T-helper 1 cell (primary cell): Measurements from ENCODE around the gene WNT5A.

Source experiments
- DNase-seq, 5 donors: peaks; one replicate each; pipeline ENCODE4 v3.0.0-alpha.2; 2012 to 2020

Gene WNT5A

DNA sequence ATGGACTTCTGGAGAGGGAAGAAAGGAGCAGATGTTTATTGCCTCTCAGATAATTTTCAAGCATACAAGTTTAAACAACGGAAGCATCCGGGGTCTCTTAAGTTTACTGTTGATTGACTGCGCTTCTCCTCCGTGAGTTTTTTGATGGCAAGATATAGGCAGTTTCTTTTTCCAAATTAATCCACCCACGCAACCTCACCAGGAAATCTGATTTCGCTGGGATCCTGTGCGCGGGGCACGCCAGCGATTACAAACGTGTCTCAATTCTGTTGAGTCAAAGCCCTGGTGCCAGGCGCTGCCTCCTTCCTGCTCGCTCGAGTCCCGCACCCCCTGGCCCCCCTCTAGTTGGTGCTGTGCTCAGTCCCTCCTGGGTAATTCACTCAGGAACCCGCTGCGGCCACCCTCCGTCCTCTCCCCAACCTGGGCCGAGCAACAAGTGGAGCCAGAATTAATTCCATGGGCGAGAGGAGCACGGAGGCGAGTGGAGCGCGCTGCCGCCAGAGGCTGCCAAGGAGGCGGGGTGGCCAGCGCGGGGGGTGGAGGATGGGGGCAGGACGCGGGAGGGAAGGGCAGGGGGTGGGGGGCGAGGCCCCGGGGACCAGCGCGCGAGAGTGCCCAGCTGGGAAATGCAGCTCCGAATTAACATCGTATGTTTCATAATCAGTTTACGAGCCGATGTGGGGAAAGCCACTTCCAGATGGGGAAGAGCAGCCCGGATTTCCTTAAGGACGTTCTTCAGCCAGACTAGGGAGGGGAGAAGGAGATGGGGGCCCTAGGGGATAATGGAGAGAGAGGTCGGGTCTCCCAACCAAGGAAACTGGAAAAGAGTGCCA, 6.0 kb downstream of the WNT5A start:
- no peak for DNase-seq

DNA sequence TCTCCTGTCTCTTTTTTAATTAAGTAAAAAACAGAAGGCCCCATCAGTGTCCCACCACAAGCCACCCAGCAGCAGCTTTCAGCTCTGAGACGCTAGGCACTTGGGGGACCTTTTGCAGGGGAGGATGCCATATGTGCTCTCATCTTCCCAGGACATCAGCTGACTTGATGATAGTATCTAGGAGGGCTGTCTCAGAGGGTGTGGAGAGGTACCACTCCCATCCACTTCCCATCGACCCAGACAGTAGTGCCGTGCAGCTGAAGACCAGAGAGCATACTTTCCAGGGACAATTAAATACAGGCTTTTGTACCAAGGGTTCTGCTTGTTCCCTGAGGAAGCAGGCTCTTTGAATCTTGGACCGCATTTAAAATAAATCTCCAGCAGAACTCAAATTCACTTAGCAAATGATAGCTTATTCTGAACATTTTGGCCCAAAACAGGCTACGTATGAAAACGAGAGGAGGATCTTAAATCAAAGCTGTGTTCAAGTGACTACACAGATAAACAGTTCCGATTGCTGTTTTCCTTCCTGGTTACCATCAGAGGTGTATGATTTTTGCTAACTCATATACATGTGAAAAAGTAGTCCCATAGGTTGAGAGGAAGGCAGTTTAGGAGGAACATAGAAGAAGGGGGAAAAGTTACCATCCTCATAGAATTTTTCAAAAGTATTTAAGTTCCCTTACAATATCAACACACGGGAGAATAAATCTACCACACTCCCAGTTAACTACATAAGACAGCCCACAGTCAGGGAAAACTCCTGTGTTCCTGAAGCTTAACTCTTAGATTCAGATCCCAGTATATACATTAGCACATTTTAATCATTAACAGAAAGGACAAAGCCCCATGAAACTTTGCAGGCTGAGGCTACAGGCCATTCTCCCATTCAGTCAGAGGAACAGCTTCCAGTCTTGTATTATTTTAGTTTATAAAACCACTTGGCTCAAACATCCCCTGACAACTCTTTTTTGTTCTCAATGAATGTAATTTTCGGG, 9.5 kb downstream of the WNT5A start:
- DNase-seq, result no peak

DNA sequence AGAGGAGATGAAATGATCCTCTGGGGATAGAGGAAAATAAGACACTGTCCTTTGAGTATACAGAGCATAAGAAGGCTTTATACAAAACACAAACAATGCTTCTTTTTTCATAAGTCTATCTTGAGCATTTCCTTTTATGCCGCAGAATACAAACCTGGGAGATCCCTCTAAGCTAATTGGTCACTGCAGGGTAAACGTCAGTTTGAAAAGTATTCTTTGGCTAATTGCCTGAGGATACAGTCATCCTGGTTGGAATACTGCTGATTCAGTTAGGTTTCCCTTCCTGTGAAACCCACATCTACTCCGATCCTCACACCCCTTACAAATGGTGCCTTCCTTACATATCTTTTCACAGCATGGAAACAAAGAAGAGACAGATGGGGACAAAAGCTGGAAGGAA, 10.6 kb downstream of the WNT5A start:
- DNase-seq, result no peak

DNA sequence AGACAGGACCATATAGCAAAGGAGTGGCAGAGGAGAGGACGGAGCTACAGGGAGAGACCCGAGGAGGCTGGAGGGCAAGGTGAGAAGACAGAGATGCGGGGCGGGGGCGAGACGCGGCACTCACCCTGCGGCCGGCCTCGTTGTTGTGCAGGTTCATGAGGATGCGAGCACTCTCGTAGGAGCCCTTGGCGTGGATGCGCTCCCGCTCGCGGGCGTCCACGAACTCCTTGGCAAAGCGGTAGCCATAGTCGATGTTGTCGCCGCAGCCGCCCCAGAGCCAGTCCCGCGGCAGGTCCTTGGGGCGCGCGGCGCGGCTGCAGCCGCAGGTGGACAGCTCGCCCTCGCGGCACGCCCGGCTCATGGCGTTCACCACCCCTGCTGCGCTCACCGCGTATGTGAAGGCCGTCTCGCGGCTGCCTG, 12.9 kb downstream of the WNT5A start:
- no peak for DNase-seq

DNA sequence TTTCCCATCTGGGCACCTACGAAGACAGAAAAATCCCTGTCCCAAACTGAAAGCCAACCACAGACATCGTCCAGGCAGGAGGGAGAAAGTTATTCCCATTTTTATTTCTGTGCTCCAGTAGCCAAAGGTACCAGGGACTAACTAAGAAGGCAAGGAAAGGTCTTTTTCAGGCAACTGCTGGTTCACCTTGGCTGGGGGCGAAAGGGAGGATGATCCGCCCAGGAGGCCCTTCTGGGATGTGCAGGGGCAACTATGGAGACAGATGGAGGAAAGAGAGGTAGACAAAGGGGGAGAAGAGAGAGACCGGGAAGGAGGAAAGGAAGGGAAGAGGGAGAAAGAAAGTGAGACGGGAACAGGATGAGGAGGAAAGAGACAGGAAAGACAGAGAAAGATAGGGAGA, 13.3 kb downstream of the WNT5A start:
- no peak for DNase-seq

DNA sequence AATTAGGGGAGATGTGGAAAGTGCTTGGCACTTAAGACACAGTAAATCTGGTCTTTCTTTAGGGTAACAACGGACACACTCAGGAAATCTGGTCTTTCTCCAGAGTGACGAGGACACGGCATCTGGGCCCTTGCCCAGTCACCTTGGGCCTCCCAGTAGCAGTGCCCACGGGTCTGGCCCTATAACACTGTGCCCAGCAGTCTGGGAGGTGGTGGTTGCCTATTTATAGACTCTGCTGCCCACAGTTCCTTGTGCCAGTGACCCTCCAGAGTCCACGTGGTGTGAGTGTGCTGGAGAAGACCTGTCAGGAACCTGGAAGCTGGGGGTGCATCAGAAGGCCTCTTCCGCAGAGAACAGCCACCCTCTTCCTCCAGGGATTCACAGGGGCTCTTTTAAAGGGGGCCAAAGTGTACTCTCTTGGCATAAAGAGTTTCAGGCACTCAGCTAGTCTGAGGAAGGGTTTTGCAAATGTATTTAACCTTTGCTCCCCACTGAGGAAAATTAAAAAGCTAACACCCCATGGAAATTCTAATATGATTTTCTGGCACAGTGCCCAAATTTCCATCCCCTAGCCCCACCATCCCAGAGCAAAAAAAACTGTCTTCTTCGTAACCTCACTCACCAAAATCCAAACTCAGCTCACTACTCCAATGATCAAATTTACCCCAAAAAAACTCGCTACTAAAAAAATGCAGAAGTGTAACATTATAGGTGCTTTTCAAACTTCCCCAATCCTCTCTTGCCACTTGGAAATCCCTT, 15.4 kb downstream of the WNT5A start:
- no peak for DNase-seq

DNA sequence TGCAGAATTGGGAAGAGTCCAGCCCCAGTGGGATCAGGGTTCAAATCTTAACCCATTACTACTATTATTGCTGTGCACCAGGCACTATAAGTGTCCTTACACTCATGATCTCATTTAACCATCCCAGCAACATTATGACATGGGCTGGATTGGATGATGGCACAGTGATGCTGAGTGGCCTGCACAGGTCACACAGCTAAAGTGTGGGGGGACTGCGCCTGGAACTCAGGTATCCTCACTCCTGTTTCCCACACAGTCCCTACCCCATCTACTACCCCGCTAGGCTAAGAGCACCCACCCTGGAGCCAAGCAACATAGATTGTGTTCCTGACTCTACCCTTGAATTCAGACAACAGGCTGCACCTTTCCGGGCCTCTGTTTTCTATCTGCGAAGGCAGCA, 16.0 kb downstream of the WNT5A start:
- no peak for DNase-seq

DNA sequence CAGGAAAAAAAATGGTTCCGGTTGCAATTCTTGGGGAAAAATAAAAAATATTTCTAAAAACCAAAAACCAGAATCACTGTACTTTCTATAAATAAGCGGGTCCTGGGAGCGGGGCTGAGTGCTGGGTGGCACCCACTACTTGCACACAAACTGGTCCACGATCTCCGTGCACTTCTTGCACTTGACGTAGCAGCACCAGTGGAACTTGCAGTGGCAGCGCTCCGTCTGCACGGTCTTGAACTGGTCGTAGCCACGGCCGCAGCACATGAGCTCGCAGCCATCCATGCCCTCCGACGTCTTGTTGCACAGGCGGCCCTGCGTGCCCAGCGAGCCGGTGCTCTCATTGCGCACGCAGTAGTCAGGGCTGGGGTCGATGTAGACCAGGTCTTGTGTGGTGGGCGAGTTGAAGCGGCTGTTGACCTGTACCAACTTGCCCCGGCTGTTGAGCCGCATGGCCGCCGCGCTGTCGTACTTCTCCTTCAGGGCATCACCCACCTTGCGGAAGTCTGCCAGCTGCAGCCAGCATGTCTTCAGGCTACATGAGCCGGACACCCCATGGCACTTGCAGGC, 17.1 kb downstream of the WNT5A start:
- no peak for DNase-seq

DNA sequence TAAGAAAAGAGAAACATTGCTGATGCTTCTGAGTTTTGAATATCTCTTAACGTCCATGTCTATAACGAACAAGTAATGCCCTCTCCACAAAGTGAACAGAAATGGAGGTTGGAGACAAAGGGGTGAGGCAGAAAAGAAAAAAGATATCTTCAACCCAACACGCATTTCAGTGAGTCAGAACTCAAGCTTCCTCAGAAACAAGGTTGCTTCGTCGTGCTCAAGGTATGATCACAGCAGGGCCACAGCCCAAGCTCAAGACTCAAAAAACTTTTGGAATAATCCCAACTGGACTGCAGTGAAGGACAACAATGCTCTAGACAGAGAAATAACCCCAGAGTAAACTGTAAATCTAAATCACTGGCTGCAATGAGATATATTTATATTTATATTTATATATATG, 18.9 kb downstream of the WNT5A start:
- no peak for DNase-seq

DNA sequence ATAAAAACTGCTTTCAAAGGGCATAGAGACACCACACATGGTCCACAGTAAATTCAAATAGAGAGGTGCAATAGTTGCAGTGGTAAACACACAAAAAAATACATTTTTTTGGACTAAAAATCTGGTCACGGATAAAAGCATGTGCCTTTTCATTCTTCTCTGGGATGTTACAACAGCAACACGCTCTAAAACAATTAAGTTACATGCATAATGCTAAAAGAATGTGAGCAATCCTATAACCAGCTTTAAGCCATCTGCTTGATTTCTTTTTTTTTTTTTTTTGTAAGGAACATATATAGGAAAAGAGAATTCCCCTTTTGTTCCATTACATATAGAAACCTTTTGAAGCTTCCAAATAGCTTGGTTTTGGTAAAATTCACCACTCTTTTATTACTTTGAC, 20.0 kb downstream of the WNT5A start:
- no peak for DNase-seq

DNA sequence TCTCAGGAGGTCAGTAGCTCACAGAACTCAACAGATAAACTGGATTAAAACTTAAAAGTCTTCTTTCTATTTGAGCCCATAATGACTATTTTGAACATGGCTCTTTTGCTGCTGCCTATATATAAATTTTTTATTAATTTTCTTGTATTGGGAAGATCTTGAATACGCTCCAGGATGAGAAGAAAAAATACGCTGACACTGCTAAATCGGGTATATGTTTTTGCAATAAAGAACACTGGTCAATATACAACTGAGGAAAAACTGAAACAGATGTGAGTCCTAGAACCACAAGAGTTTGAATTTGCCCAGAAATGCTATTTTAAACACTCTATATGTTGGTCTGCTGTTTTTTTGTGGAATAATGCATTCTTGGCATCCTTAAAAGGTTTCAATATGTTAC, 20.6 kb downstream of the WNT5A start:
- DNase-seq, result no peak

DNA sequence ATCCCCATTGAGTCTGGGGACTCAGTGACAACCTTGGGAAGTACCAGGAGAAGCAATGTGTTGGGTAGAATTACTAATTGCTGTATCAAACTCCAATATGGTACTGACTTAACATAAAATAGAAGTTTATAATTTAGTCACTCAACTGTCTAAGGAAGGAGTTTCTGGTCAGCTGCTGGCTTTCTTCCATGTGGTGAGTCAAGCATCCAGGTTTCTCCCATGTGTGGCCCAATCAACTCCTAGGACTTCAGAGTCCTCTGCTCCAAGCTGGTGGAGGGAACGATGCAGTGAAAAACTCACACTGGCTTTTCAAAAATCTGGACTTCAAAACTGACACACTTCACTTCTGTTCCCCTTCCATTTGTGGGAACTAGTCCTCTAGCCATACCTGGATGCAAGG, 25.2 kb downstream of the WNT5A start:
- DNase-seq, result no peak

DNA sequence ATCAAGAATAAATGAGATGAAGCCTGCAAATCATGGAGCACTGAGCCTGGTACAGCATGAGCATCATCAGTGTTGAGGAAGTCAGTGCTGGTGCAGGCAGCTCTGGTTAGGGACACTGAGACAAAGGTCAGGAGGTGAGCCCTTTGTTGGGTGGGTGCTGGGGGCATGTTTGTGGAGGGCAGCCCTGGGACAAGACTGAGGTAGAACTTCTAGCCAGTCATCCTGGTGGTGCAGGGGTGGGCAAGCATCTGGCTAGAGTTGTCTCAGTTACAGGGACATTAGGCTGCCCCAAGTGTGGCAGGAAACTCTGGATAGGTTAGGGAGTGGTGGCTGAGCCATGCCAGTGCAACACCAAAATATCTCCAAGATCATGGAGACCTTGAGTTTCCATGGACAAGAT, 27.3 kb downstream of the WNT5A start:
- DNase-seq, result no peak

DNA sequence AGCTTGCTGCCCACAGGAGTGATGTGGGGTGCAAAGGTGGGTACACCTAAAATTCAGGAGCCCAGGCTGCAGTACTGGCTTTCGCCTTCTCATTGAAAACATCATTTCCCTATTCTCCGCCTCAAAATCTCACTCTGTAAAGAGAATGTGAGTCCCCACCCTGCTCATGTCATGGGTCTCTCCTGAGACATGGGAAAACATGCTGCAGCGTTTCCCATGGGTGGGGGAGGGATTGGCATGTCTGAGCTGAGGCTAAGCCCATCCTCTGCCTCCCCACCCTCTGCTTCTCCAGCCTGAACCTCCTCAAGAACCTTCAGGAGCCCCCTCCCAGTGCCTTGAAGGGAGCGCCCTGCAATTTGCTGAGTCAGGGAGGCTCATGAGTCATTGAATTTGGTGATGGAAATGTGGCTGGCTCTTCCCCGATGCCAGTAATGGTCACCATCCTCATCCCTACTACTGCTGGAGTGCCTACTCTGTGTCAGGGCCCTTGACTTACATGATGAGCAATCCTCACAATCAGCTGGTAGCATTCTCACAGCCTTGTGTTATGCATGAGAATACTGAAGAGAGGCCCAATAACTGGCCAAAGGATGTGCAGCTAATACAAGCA, 28.8 kb downstream of the WNT5A start:
- DNase-seq, result no peak

DNA sequence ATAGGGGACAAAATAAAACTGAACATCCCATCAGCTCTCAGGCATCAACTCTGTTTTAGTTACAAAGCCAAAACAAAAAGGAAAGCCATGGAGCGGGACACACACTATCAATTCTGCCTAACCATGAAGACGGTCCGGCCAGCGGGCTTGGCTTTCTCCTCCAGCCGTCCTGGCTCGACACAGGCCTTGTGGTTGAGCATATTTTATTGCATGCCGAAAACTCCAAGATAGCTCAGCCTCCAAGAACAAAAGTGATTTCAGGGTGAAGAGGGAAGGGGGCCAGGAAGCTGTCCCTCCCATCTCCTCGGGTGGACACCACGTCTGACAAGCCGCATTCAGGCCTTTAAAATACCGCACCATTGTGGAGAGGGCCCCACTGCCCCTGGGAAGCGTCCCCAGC, 31.2 kb downstream of the WNT5A start:
- no peak for DNase-seq

DNA sequence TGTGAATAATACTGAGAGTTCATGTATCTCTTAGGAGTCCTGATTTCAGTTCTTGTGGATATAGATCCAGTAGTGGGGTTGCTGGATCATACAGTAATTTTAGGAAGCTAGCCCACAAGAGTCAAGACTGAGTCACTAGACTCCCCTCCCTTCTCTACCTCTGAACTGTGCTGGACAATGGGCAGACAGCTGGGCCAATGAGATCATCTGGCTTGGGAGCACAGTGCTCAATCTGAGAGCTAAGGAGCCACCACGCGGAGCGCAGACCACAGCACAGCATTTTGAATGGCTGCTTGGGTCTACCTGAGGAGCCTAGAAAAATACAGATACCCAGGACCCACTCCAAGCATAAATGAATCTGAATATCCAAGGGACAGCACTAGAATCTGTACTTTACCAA, 32.5 kb downstream of the WNT5A start:
- DNase-seq, result no peak

DNA sequence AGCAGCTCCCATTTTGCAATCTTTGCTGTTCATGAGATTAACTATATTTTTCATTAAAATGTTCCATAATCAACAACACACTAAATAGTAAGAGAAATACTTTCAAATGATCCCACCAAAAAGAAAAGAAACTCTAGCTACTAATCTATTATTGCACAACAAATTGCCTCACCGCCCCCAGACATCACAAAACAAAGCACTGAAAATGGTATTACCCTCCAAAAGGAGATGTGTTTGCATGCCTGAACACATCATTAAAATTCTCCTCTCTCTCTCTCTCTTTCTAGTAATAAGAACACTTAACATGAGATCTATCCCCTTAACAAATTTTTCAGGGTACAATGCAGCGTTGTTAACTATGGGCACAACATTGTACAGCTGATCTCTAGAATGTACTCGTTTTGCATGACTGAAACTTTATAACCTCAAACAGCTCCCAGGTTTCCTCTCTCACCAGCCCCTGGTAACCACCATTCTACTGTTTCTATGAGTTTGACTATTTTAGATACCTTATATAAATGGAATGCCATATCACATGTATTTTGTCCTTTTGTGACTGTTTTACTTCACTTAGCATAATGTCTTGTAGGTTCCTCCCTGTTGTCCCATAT, 33.1 kb downstream of the WNT5A start:
- no peak for DNase-seq

DNA sequence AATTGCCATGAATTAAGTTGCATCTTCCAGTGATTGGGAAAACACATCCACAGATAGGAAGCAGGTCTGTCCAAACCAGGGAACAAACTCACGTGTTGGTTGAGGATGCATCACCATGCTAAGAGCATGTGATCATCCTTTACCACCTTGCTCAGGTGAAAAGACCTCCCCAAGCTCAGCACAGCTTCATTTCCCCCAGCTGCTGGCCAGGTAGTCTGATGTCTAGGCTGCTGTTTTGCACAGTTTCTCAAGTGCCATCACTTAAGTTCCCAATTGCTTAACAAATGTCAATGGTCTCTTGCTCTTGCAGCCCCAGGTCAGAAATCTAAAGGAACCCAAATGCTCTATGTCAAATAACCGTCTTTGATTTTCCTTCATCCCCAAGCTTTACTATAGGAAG, 34.2 kb downstream of the WNT5A start:
- DNase-seq, result no peak

DNA sequence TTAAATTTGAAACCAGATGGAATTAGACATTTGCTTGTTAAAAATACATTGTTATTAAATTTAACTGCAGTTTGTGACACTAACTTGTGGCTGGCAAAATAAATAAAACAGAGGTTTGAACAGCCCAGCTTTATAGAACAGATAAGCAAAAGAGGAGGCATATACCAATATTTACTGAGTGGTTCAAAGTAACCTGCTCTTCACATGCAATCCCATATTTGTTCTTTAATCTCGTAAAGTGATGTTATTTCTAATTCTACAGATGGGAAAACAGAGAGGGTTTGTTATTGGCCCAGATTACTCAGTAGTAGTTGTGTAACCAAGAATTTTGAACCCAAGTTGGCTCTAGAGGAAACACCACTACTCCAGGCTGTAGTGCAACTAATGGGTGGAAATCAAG, 37.6 kb downstream of the WNT5A start:
- DNase-seq, result no peak

DNA sequence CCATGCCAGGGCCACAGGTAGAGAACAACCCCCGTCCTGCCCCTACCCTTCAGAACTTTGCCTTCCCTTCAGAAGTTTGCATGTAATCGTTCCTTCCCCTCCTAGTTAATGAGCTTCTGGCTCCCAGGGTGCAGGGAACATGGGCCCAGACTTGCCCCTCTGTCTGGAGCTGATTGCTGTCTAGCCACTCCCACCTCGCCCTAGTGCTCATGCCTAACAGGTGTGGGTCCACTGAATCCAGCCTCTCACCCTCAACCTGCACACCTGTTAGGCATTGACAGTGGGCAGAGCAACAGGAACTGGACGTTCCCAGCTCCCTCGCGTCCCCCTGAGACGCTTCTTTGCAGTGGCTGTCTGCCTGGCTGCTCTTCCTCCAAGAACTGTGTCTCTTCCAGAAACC, 40.3 kb downstream of the WNT5A start:
- no peak for DNase-seq

DNA sequence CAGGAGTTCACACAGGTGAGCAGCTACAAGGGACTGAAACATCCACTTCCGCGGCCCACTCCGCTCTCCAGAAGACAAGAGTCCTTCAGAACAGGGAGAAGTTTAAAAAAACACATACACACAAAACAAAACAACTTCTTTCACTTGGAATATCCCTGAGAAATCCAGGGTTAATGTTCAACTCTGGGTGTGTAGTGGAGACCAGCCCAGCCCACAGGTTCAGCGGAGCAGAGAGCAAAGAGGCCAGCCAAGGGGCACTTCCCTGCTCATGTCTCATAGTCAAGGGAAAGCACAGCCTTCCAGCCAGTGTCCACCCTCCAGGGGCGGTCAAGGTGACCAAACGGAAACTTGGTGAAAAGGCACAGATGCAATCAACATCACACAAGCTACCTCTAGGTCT, 41.6 kb downstream of the WNT5A start:
- no peak for DNase-seq

DNA sequence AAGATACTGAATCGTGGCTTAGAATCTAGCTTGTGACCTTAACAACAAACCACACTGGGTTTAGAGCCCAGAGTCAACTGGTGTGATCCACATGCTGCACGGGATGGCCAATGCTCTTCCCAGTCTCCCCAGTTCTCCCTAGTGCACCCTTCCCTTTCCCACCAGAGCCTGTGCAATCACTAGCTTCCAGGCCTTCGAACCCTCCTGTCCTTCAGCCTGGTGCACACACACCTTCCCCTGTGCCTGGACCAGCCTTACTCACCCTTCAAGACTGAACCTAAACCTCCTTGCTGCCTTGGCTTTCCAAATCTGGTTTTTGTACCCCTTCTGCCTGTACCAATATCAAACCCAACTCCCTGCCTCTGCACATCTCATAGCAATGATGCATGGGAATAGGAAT, 43.8 kb downstream of the WNT5A start:
- no peak for DNase-seq
